Muscle layer of colon (tissue), 2 donors: Measurements from ENCODE around the gene GAA.
A peak's percentile ranks its signal among the peaks of the same experiment; 100 is the strongest.

Source experiments
- H3K27ac ChIP-seq: one replicate; pipeline ENCODE4 v1.7.0; 2013; ENCODE audit warnings: low read depth, mild to moderate bottlenecking, low read length, moderate library complexity
- H3K27me3 ChIP-seq, 2 donors: one replicate each; pipeline ENCODE4 v1.7.0; 2013; ENCODE audit warnings: low read length in 2 of 2, mild to moderate bottlenecking in 2 of 2; ENCODE audit not compliant: insufficient read depth in 2 of 2, control insufficient read depth in 1 of 2
- H3K36me3 ChIP-seq: one replicate; pipeline ENCODE4 v1.7.0; 2013; ENCODE audit warnings: mild to moderate bottlenecking, low read length; ENCODE audit not compliant: insufficient read depth
- H3K4me1 ChIP-seq: one replicate; pipeline ENCODE4 v1.7.0; 2013; ENCODE audit warnings: mild to moderate bottlenecking, low read length; ENCODE audit not compliant: insufficient read depth
- H3K4me3 ChIP-seq, 2 donors: one replicate each; pipeline ENCODE4 v1.7.0; 2013; ENCODE audit warnings: low read length in 2 of 2, low read depth in 1 of 2, mild to moderate bottlenecking in 1 of 2, moderate library complexity in 1 of 2
- H3K9ac ChIP-seq: one replicate; pipeline ENCODE4 v1.7.0; 2013; ENCODE audit warnings: low read length
- H3K9me3 ChIP-seq: one replicate; pipeline ENCODE4 v1.7.0; 2013; ENCODE audit warnings: mild to moderate bottlenecking, low read length
- donor health status: abdominal sarcoma.
- donor health status: Adenocarcinoma of cecum.

Gene GAA

GRCh38 chr17:80097844-80098691 is 3.3 kb upstream of the GAA start:
- Histone ChIP-seq H3K27ac (no peak overlapping the region), H3K4me3 (no peak overlapping the region), H3K36me3 (no peaks in the 10 kb centered on the region), H3K4me1 (peaks cover 20% of the 10 kb centered on the region), H3K27me3 (no peaks in the 10 kb centered on the region), H3K9me3 (no peaks in the 10 kb centered on the region), H3K9ac (no peak overlapping the region)

GRCh38 chr17:80099291-80100034 is 1.9 kb upstream of the GAA start:
- Histone ChIP-seq H3K36me3 (no peaks in the 10 kb centered on the region), H3K27me3 (no peaks in the 10 kb centered on the region), H3K4me1 (peaks cover 20% of the 10 kb centered on the region), H3K27ac (no peak overlapping the region), H3K4me3 (no peak overlapping the region), H3K9ac (no peak overlapping the region), H3K9me3 (no peaks in the 10 kb centered on the region)

GRCh38 chr17:80100035-80100323 is 1.4 kb upstream of the GAA start:
- H3K27ac ChIP-seq, result no peak overlapping the region
- no peak overlapping the region for H3K4me3 ChIP-seq
- H3K9me3 ChIP-seq, result no peaks in the 10 kb centered on the region
- no peaks in the 10 kb centered on the region for H3K36me3 ChIP-seq
- H3K27me3 ChIP-seq, result no peaks in the 10 kb centered on the region
- H3K9ac ChIP-seq, result no peak overlapping the region
- peaks cover 20% of the 10 kb centered on the region for H3K4me1 ChIP-seq

- Histone ChIP-seq H3K9ac (peak overlapping the region; percentile 57), H3K9me3 (no peaks in the 10 kb centered on the region), H3K4me3 (peak overlapping the region; percentile 72 to 88), H3K36me3 (no peaks in the 10 kb centered on the region), H3K27me3 (no peaks in the 10 kb centered on the region), H3K27ac (peak overlapping the region; percentile 53), H3K4me1 (peaks cover 20% of the 10 kb centered on the region)
These were observed 724 bp downstream of the GAA start for GRCh38 chr17:80101946-80102663.

- no peak overlapping the region for H3K9ac ChIP-seq
- no peaks in the 10 kb centered on the region for H3K36me3 ChIP-seq
- no peaks in the 10 kb centered on the region for H3K27me3 ChIP-seq
- H3K4me1 ChIP-seq, result peaks cover 20% of the 10 kb centered on the region
- H3K4me3 ChIP-seq, result no peak overlapping the region
- no peaks in the 10 kb centered on the region for H3K9me3 ChIP-seq
- no peak overlapping the region for H3K27ac ChIP-seq
These were observed 1.5 kb downstream of the GAA start for GRCh38 chr17:80102664-80103448.

- Histone ChIP-seq H3K27me3 (no peaks in the 10 kb centered on the region), H3K36me3 (no peaks in the 10 kb centered on the region), H3K4me3 (no peak overlapping the region), H3K4me1 (peaks cover 20% of the 10 kb centered on the region), H3K27ac (no peak overlapping the region), H3K9ac (no peak overlapping the region), H3K9me3 (no peaks in the 10 kb centered on the region)
These were observed 2.2 kb downstream of the GAA start for GRCh38 chr17:80103449-80104085.

- Histone ChIP-seq H3K27me3 (no peaks in the 10 kb centered on the region), H3K4me1 (peaks cover 20% of the 10 kb centered on the region), H3K27ac (no peak overlapping the region), H3K4me3 (no peak overlapping the region), H3K36me3 (no peaks in the 10 kb centered on the region), H3K9me3 (no peaks in the 10 kb centered on the region), H3K9ac (no peak overlapping the region)
These were observed 3.1 kb downstream of the GAA start for GRCh38 chr17:80104321-80104955.

GRCh38 chr17:80104956-80105375 is 3.6 kb downstream of the GAA start:
- H3K27ac ChIP-seq, result no peak overlapping the region
- no peaks in the 10 kb centered on the region for H3K9me3 ChIP-seq
- no peak overlapping the region for H3K4me3 ChIP-seq
- no peaks in the 10 kb centered on the region for H3K27me3 ChIP-seq
- H3K9ac ChIP-seq, result no peak overlapping the region
- H3K4me1 ChIP-seq, result peaks cover 19% of the 10 kb centered on the region
- H3K36me3 ChIP-seq, result no peaks in the 10 kb centered on the region

- no peaks in the 10 kb centered on the region for H3K9me3 ChIP-seq
- H3K4me3 ChIP-seq, result no peak overlapping the region
- no peaks in the 10 kb centered on the region for H3K36me3 ChIP-seq
- H3K27ac ChIP-seq, result no peak overlapping the region
- no peak overlapping the region for H3K9ac ChIP-seq
- no peaks in the 10 kb centered on the region for H3K27me3 ChIP-seq
- peaks cover 11% of the 10 kb centered on the region for H3K4me1 ChIP-seq
These were observed 4.4 kb downstream of the GAA start for GRCh38 chr17:80105762-80106161.

- Histone ChIP-seq H3K4me1 (peaks cover 11% of the 10 kb centered on the region), H3K4me3 (no peak overlapping the region), H3K27ac (no peak overlapping the region), H3K9me3 (no peaks in the 10 kb centered on the region), H3K9ac (no peak overlapping the region), H3K36me3 (no peaks in the 10 kb centered on the region), H3K27me3 (no peaks in the 10 kb centered on the region)
These were observed 4.8 kb downstream of the GAA start for GRCh38 chr17:80106176-80106575.
